Esophagus squamous epithelium (tissue), 5 donors: ENCODE results near the gene BICC1. TPM values are rescaled to one million over a fixed set of nuclear protein-coding genes. Genes with fewer than 3 reads are reported as not detected.

ENCODE experiments used
- DNase-seq: peaks from one replicate; lab custom pipeline; 2025; lab: John Stamatoyannopoulos, UW
- H3K27ac ChIP-seq, 4 donors: fragments of 200-600 bp; sonication (generic); one replicate each; pipeline ENCODE4 v1.5.1; 2016 to 2019; ENCODE audit warnings: mild to moderate bottlenecking in 1 of 4
- H3K27me3 ChIP-seq, 4 donors: fragments of 200-600 bp; sonication (generic); 1 replicate in 3 of 4; 2 replicates in 1 of 4; pipeline versions ENCODE4 v1.5.1 to v1.6.0; 2017 to 2021; ENCODE audit warnings: antibody characterized with exemption in 1 of 4
- H3K36me3 ChIP-seq, 3 donors: fragments of 200-600 bp; sonication (generic); one replicate each; pipeline ENCODE4 v1.5.1; 2016 to 2019
- H3K4me1 ChIP-seq, 3 donors: fragments of 200-600 bp; sonication (generic); one replicate each; pipeline ENCODE4 v1.5.1; 2017 to 2019
- H3K4me3 ChIP-seq, 4 donors: fragments of 200-600 bp; sonication (generic); 1 replicate in 3 of 4; 2 replicates in 1 of 4; pipeline ENCODE4 v1.5.1; 2016 to 2019; ENCODE audit warnings: mild to moderate bottlenecking in 2 of 4, moderate library complexity in 1 of 4
- H3K9me3 ChIP-seq, 3 donors: fragments of 200-600 bp; sonication (generic); one replicate each; pipeline ENCODE4 v1.5.1; 2016 to 2019
- POLR2A ChIP-seq, 4 donors: fragments of 450-650 bp; IDR thresholded peaks; one replicate each; pipeline ENCODE4 v1.6.1; 2017; ENCODE audit warnings: antibody characterized with exemption in 4 of 4, mild to moderate bottlenecking in 4 of 4, moderate library complexity in 3 of 4
- WGBS, 2 donors: methylation state at CpG; one replicate each; pipeline ENCODE4 v1.1.5; 2018; 5-methylcytosine and 5-hydroxymethylcytosine counted together
- intact Hi-C: fragments of 100-400 bp; cut with DNase I; formaldehyde crosslinking; loops from one replicate; pipeline ENCODE4 v1.15.0; 2022
- total RNA-seq, 4 donors: library from RNA; depleted of rRNA; stranded (reverse); fragments of >200 nt; gene quantifications; one replicate each; pipeline ENCODE4 v1.1.0, GENCODE V29; 2016
- TF ChIP-seq, protein P1 (sequence below), 6 experiments: fragments of 450-650 bp in 4 of 6; fragments of 200-600 bp in 2 of 6; sonication (generic) in 2 of 6; IDR thresholded peaks; one replicate each; pipeline ENCODE4 v1.5.1; 2016 to 2019; ENCODE audit warnings: antibody characterized with exemption in 6 of 6, mild to moderate bottlenecking in 4 of 6, moderate library complexity in 4 of 6
- donor health status: DM: yes; HTN: yes; CAD: no.

BICC1 gene
- total RNA-seq, 4 donors from 2014 or later, result 0.11 to 8.2 (median 2.0) TPM

GRCh38 chr10:58570979-58571378 is 58.3 kb downstream of the BICC1 start:
- H3K9me3 ChIP-seq, result no peaks in the 10 kb centered on the region
- TF ChIP-seq POLR2A (IDR thresholded peaks at IDR 0.05), result no peak
- TF ChIP-seq, protein P1, sequence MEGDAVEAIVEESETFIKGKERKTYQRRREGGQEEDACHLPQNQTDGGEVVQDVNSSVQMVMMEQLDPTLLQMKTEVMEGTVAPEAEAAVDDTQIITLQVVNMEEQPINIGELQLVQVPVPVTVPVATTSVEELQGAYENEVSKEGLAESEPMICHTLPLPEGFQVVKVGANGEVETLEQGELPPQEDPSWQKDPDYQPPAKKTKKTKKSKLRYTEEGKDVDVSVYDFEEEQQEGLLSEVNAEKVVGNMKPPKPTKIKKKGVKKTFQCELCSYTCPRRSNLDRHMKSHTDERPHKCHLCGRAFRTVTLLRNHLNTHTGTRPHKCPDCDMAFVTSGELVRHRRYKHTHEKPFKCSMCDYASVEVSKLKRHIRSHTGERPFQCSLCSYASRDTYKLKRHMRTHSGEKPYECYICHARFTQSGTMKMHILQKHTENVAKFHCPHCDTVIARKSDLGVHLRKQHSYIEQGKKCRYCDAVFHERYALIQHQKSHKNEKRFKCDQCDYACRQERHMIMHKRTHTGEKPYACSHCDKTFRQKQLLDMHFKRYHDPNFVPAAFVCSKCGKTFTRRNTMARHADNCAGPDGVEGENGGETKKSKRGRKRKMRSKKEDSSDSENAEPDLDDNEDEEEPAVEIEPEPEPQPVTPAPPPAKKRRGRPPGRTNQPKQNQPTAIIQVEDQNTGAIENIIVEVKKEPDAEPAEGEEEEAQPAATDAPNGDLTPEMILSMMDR (IDR thresholded peaks at IDR 0.05), result no peak
- no peak overlapping the region for H3K27ac ChIP-seq
- H3K4me1 ChIP-seq, result no peaks in the 10 kb centered on the region
- 70 to 75% methylated on average over 2 of the region's 2 CpGs for WGBS, 2 donors
- no peaks in the 10 kb centered on the region for H3K27me3 ChIP-seq
- intact Hi-C loops, result no loop called here
- DNase-seq, result no peak
- no peak overlapping the region for H3K4me3 ChIP-seq
- H3K36me3 ChIP-seq, result no peaks in the 10 kb centered on the region

DNA sequence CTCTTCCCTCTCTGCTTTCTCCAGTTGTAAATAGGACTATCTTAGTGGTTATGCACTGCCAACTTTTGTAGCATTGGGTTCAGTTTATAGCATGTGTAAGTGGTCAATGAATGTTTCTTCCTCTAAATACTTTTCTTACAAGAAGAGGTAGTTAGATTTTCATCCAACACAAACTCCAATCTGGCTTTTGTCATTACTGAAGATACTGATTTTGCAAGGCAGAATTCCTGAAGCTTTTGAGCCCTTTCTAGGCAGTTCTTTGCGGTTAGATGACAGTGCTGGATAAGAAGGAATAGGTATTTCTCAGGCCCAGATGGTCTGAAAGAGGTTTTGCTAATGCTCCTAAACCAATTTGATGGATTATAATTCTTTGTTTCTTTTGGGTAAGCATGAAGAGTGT is 60.5 kb downstream of the BICC1 start:
- Histone ChIP-seq H3K4me3 (no peak overlapping the region), H3K4me1 (peaks cover 0 to 6% (median 4%) of the 10 kb centered on the region in 3 donors), H3K27ac (no peak overlapping the region), H3K36me3 (no peaks in the 10 kb centered on the region), H3K9me3 (no peaks in the 10 kb centered on the region), H3K27me3 (no peaks in the 10 kb centered on the region)
- TF ChIP-seq POLR2A (IDR thresholded peaks at IDR 0.05), result no peak
- TF ChIP-seq, protein P1 (IDR thresholded peaks at IDR 0.05), result no peak
- no peak for DNase-seq
- WGBS, 2 donors, result 80 to 89% methylated on average over 1 of the region's 1 CpG
- intact Hi-C loops, result no loop called here

DNA sequence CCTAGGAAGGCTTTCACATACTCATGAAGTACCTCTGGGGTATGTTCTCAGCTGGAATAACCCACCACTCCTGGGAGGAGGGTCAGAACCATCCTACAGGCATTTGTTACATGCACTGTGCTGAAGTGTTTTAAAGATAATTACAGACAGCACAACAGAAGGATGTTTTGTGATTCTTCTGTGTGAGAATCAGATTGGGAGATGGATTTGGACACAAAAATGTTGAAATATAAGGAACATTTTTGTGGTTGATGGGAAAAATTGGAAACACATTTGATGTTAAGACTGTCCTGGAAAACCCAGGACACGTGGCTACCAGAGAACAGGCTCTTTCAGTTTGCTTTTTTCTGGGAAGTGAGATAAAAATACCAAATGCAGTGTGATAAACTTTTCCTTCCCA is 61.4 kb downstream of the BICC1 start:
- Histone ChIP-seq H3K4me1 (peaks cover 0 to 6% (median 4%) of the 10 kb centered on the region in 3 donors), H3K27me3 (no peaks in the 10 kb centered on the region), H3K36me3 (no peaks in the 10 kb centered on the region), H3K9me3 (no peaks in the 10 kb centered on the region), H3K27ac (no peak overlapping the region), H3K4me3 (no peak overlapping the region)
- WGBS, 2 donors, result 42 to 45% methylated on average over 1 of the region's 1 CpG
- intact Hi-C loops, result no loop called here
- no peak for DNase-seq
- no peak for TF ChIP-seq POLR2A (IDR thresholded peaks at IDR 0.05)
- TF ChIP-seq, protein P1 (IDR thresholded peaks at IDR 0.05), result no peak

GRCh38 chr10:58575491-58575890 is 62.8 kb downstream of the BICC1 start:
- H3K36me3 ChIP-seq, result no peaks in the 10 kb centered on the region
- H3K4me1 ChIP-seq, result peaks cover 0 to 6% (median 4%) of the 10 kb centered on the region in 3 donors
- WGBS, 2 donors, result 66 to 77% methylated on average over 4 of the region's 4 CpGs

GRCh38 chr10:58576751-58577436 is 64.2 kb downstream of the BICC1 start:
- no peaks in the 10 kb centered on the region for H3K27me3 ChIP-seq
- peaks cover 0 to 6% (median 4%) of the 10 kb centered on the region in 3 donors for H3K4me1 ChIP-seq
- DNase-seq, result no peak
- no peak for TF ChIP-seq POLR2A (IDR thresholded peaks at IDR 0.05)
- TF ChIP-seq, protein P1 (IDR thresholded peaks at IDR 0.05), result no peak
- H3K4me3 ChIP-seq, result no peak overlapping the region
- no peaks in the 10 kb centered on the region for H3K9me3 ChIP-seq
- 46 to 50% methylated on average over 3 of the region's 3 CpGs for WGBS, 2 donors
- peak overlapping the region in 2 of 4 donors; percentile 49 to 66 for H3K27ac ChIP-seq
- intact Hi-C loops, result no loop called here
- no peaks in the 10 kb centered on the region for H3K36me3 ChIP-seq

More at GRCh38 chr10:58575491-58575890, 62.8 kb downstream of the BICC1 start:
- TF ChIP-seq, protein P1 (IDR thresholded peaks at IDR 0.05), result no peak
- TF ChIP-seq POLR2A (IDR thresholded peaks at IDR 0.05), result no peak
- intact Hi-C loops, result no loop called here
- H3K4me3 ChIP-seq, result no peak overlapping the region
- DNase-seq, result no peak
- H3K27me3 ChIP-seq, result no peaks in the 10 kb centered on the region
- H3K9me3 ChIP-seq, result no peaks in the 10 kb centered on the region
- no peak overlapping the region for H3K27ac ChIP-seq
